Activated CD8-positive, alpha-beta memory T cell treated with anti-CD3 and anti-CD28 coated beads for 36 hours (primary cell): ENCODE measurements around the gene FRMD4A. TPM values are rescaled to one million over a fixed set of nuclear protein-coding genes. Genes with fewer than 3 reads are reported as not detected.

Source experiments
- CTCF ChIA-PET: fragments of 350-600 bp; sonication (Branson Sonifier 250); formaldehyde crosslinking; loops from one replicate; lab custom pipeline; 2021; ENCODE audit warnings: antibody characterized with exemption; lab: Charles Lee
- POLR2A ChIA-PET: fragments of 350-600 bp; sonication (Branson Sonifier 250); formaldehyde crosslinking; loops from one replicate; lab custom pipeline; 2021; ENCODE audit warnings: antibody characterized with exemption; lab: Charles Lee
- total RNA-seq, 2 experiments: library from RNA; stranded (reverse); gene quantifications; one replicate each; pipeline ENCODE4 v1.2.3, GENCODE V29; 2021

FRMD4A gene
- total RNA-seq, 2 experiments from 2014 or later = 4.7 to 5.2 TPM

- ChIA-PET POLR2A (no interaction called here), CTCF (no interaction called here)
Measured at GRCh38 chr10:14016931-14017333, 313.8 kb downstream of the FRMD4A start.

- POLR2A ChIA-PET = no interaction called here
- CTCF ChIA-PET = no interaction called here
Measured at GRCh38 chr10:14016011-14016536, 314.6 kb downstream of the FRMD4A start.

- ChIA-PET CTCF (no interaction called here), POLR2A (no interaction called here)
Measured at GRCh38 chr10:14014423-14014822, 316.3 kb downstream of the FRMD4A start.

GRCh38 chr10:14010769-14011574 is 319.8 kb downstream of the FRMD4A start:
- ChIA-PET CTCF (interaction anchor here (0.7 kb wide), 1 partner anchor 14 kb away, joined by 3 read pairs; no protein-coding TSS in a partner anchor), POLR2A (no interaction called here)

GRCh38 chr10:14010101-14010558 is 320.6 kb downstream of the FRMD4A start:
- CTCF ChIA-PET = no interaction called here

GRCh38 chr10:14009371-14010100 is 321.2 kb downstream of the FRMD4A start:
- ChIA-PET CTCF (no interaction called here), POLR2A (interaction anchor here (1.6 kb wide), 1 partner anchor 176 kb away, joined by 4 read pairs; no protein-coding TSS in a partner anchor)

More at GRCh38 chr10:14010101-14010558, 320.6 kb downstream of the FRMD4A start:
- POLR2A ChIA-PET = no interaction called here

DNA sequence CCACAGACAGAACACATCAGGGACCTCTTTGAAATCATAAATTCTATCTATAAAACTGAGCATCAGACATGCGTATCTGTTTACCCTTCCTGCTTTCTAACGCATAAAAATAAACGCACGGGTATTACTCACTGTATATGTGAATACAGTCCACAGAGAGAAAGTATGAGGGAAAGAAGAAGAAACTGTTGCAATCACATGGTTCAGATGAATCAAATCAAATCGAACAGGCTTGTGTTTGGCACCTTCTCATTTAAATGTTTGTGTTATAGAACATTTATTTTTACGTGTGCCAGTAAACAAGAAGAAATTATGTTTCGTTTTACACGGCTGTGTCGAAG is 322.0 kb downstream of the FRMD4A start:
- CTCF ChIA-PET = interaction anchor here (0.7 kb wide), 1 partner anchor 1650 kb away, joined by 3 read pairs; no protein-coding TSS in a partner anchor
- POLR2A ChIA-PET = interaction anchor here (1.6 kb wide), 1 partner anchor 176 kb away, joined by 4 read pairs; no protein-coding TSS in a partner anchor

DNA sequence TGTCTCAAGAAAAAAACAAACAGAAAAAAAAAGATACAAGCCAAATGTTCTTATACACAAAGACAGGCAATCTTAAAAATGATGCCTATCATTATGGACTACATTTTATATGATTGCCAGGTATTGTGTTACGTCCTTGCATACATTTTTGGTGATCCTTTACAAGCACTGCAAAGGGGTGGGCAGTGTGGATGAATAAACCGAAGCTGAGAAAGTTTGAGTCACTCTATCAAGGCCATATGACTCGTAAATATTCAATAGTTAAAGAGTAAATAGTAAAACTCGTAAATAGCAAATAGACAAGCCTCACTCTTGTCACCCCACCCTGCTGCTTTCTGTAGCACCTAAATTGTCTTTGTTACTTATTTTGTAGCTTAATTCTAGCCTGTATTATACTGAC is 326.2 kb downstream of the FRMD4A start:
- CTCF ChIA-PET = no interaction called here
- POLR2A ChIA-PET = no interaction called here

- CTCF ChIA-PET = interaction anchor here (1.2 kb wide), 1 partner anchor 19 kb away, joined by 3 read pairs; no protein-coding TSS in a partner anchor
- POLR2A ChIA-PET = no interaction called here
Measured at GRCh38 chr10:14003517-14004184, 327.1 kb downstream of the FRMD4A start.

DNA sequence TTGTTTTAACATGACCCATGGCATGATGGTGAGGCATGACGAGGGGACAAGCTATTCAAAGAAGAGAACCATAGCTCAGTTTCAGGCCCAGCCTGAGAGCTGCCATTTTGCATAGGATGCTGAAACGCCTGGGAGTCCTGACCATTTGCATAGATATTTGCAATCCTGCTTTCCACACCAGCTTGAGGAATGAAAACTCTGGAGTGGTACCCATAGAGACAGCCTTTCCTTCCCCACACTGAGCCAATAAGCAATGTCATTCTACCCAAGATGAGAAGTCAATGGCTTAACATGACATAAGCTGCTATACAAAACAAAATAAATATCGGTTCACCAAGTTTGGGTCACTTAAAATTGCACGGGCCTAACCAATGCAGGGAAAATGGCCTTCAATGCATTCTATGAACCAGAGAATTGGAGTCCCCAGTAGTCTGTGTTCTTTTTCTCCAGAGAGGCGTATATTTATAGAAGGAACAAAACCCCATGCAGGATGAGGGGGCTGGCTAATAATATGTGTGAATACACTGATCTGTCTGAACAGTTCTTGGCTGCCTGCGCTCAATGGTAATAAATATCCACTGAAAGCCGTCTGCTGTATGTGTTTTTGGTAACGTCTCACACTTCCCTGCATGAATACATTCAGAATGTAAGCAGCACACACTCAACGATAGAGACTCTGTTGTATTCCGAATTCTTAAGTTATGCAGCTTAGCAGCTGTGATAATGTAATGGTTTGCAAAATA is 329.3 kb downstream of the FRMD4A start:
- CTCF ChIA-PET = interaction anchor here (0.6 kb wide), 1 partner anchor 32 kb away, joined by 3 read pairs; no protein-coding TSS in a partner anchor
- POLR2A ChIA-PET = no interaction called here

DNA sequence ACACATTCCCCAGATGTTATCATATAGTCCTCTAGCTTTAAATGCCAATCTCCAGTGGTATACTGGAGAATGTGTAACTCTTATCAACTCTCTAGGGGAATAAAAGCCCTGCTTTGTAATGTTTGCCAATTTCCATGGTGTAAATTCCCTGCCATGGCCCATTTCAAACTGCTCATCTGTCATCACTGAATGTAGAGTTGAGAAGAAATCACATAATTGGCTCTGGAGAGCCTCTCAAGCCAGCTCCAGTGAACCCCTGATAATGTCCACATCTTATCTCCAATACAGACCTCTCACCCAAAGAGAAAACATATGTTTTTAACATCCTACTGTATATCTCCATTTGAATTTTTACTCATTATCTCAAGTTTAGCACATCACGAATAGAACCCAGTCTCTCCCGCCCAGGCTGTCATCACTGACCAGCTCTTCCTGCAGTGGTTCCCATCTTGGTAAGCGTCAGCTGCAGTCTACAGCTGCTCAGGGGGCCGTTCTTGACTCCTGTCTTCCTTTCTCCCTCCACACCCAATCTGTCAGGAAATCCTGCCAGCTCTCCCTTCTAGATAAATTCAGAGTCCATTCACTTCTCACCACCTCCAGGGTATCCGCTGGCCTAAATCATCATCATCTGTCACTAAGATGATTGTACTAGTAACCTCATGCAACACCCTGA is 332.4 kb downstream of the FRMD4A start:
- ChIA-PET CTCF (no interaction called here), POLR2A (no interaction called here)

DNA sequence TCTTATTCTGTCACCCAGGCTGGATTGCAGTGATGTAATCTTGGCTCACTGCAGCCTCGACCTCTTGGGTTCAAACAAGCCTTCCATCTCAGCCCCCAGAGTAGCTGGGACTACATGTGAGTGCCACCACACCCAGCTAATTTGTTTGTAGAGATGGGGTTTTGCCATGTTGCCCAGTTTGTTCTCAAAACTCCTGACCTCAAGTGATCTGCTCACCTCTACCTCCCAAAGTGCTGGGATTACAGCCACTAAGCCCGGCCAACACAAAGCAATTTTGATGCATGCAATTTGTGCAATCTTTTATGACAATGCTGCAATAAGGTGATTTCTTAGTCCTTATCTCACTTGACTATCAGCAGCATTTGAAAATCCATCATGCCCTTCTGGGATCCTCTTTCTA is 333.1 kb downstream of the FRMD4A start:
- CTCF ChIA-PET = no interaction called here
- POLR2A ChIA-PET = no interaction called here

GRCh38 chr10:13994932-13995331 is 335.8 kb downstream of the FRMD4A start:
- CTCF ChIA-PET = no interaction called here
- POLR2A ChIA-PET = no interaction called here

- POLR2A ChIA-PET = no interaction called here
- CTCF ChIA-PET = interaction anchor here (0.6 kb wide), 1 partner anchor 182 kb away, joined by 3 read pairs; no protein-coding TSS in a partner anchor
Measured at GRCh38 chr10:13993673-13994089, 337.0 kb downstream of the FRMD4A start.

DNA sequence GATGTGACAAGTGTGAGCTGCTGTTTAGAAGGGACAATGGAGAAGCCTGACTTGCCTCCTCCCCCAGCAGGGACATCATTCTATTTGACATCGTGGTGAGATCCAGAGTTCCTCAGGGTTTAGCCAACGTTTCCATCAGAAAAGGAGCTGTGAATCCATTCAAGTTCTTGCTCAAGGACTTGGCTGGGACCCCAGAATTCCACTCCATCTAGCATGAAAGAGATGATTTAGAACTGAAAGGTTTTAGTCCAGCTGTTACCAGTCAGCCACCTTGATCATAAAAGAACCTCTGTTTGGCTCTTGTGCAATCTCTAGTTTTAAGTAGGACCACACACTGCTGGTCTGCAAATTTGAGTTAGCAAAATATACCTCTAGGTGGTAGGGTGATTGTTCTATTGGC is 337.6 kb downstream of the FRMD4A start:
- ChIA-PET CTCF (interaction anchor here (0.7 kb wide), 1 partner anchor 1591 kb away, joined by 6 read pairs; no protein-coding TSS in a partner anchor), POLR2A (no interaction called here)

DNA sequence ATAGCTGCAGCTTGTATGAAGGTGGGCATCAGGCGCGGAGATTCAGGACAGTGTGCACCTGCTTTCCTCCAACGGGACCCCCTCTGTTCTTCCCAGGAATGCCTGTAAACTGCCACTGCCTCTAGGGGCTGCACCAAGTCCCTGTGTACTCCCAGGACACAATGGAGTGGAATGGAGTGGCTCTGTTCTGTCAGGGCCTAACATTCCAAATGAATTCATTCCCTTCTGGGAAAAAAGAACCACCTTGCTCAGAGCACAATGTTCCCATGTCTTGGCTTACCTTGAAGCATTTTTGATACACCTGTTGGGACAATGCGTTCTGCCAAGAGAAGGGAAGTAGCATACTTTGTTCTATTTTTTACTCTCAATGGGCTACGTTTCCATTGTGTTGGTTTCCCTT is 339.4 kb downstream of the FRMD4A start:
- POLR2A ChIA-PET = no interaction called here

DNA sequence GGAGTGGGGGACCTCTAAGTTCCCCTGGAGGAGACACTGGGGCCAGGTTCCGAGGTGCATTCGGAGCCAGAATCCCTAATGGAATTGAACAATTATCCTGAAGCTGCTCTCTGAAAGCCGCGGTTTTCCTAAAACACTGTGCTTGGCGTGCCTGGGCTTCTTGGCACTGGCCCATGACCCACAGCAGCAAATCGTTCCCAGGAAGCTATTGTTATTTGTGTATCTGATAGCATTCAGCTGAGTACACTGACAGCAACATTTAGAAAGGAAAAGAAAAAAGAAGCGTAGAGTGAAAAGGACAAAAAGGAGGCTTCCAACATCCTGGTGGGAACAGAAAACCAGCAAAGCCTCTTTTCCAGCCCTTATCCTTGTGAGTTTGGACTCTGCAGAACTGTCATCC is 339.8 kb downstream of the FRMD4A start:
- POLR2A ChIA-PET = no interaction called here

More for the DNA sequence above, 339.4 kb downstream of the FRMD4A start:
- CTCF ChIA-PET = no interaction called here

GRCh38 chr10:13990392-13990805 is 340.3 kb downstream of the FRMD4A start:
- POLR2A ChIA-PET = no interaction called here
- CTCF ChIA-PET = no interaction called here

More for the DNA sequence above, 339.8 kb downstream of the FRMD4A start:
- CTCF ChIA-PET = no interaction called here
